ENCODE measurements around the gene PSD. TPM values are rescaled to one million over a fixed set of nuclear protein-coding genes. Genes with fewer than 3 reads are reported as not detected.
A peak's percentile ranks its signal among the peaks of the same experiment; 100 is the strongest.

PSD gene
- total and polyA plus RNA-seq, 9 of the 15 experiments (the other 6 are each of a cell fraction or from before 2014, with no cell fraction given) = 0.11 to 1.7 (median 0.54) TPM; not detected in 2

GRCh38 chr10:102455893-102456471 is 37.4 kb upstream of the PSD start (continued):
- TF ChIP-seq ZNF395 (CRISPR knock-in tag; IDR thresholded peaks at IDR 0.05) (peak; percentile 84), NCOA4 (IDR thresholded peaks at IDR 0.05; ENCODE audit: partially characterized antibody) (no peak), PTTG1 (tag; IDR thresholded peaks at IDR 0.05; ENCODE audit: low read depth) (no peak), TAF1 (IDR thresholded peaks at IDR 0.05; ENCODE audit: control insufficient read depth, extremely low read depth, insufficient read depth, low read length, severe bottlenecking) (no peak), NBN (IDR thresholded peaks at IDR 0.05; ENCODE audit: low read depth) (peak; percentile 82), ZNF740 (CRISPR knock-in tag; IDR thresholded peaks at IDR 0.05) (peak; percentile 84), ZNF740 (tag; IDR thresholded peaks at IDR 0.05) (no peak), SREBF1 (IDR thresholded peaks at IDR 0.05; ENCODE audit: borderline replicate concordance, low read depth, low read length) (no peak), DACH1 (IDR thresholded peaks at IDR 0.05; ENCODE audit: partially characterized antibody) (no peak), TCF3 (CRISPR knock-in tag; IDR thresholded peaks at IDR 0.05) (peak; percentile 63; the same call in 1 of the 2 replicates), CCAR2 (IDR thresholded peaks at IDR 0.05; ENCODE audit: low read depth, low read length) (no peak), SRF (CRISPR knock-in tag; IDR thresholded peaks at IDR 0.05) (no peak), PHF21A (IDR thresholded peaks at IDR 0.05; ENCODE audit: borderline replicate concordance, low read depth) (no peak), HDAC3 (IDR thresholded peaks at IDR 0.05; ENCODE audit: borderline replicate concordance, partially characterized antibody) (peak; percentile 38), FOXJ3 (CRISPR knock-in tag; IDR thresholded peaks at IDR 0.05) (no peak), EZH2 (IDR thresholded peaks at IDR 0.05; ENCODE audit: borderline replicate concordance, low read depth, low read length) (no peak), FOXJ2 (tag; IDR thresholded peaks at IDR 0.05) (peak; percentile 67; the same call in 1 of the 2 replicates), ZNF57 (CRISPR knock-in tag; IDR thresholded peaks at IDR 0.05) (no peak)
- TF ChIP-seq, protein P1, sequence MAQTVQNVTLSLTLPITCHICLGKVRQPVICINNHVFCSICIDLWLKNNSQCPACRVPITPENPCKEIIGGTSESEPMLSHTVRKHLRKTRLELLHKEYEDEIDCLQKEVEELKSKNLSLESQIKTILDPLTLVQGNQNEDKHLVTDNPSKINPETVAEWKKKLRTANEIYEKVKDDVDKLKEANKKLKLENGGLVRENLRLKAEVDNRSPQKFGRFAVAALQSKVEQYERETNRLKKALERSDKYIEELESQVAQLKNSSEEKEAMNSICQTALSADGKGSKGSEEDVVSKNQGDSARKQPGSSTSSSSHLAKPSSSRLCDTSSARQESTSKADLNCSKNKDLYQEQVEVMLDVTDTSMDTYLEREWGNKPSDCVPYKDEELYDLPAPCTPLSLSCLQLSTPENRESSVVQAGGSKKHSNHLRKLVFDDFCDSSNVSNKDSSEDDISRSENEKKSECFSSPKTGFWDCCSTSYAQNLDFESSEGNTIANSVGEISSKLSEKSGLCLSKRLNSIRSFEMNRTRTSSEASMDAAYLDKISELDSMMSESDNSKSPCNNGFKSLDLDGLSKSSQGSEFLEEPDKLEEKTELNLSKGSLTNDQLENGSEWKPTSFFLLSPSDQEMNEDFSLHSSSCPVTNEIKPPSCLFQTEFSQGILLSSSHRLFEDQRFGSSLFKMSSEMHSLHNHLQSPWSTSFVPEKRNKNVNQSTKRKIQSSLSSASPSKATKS (CRISPR knock-in tag; IDR thresholded peaks at IDR 0.05) = no peak
- TF ChIP-seq, protein P2, sequence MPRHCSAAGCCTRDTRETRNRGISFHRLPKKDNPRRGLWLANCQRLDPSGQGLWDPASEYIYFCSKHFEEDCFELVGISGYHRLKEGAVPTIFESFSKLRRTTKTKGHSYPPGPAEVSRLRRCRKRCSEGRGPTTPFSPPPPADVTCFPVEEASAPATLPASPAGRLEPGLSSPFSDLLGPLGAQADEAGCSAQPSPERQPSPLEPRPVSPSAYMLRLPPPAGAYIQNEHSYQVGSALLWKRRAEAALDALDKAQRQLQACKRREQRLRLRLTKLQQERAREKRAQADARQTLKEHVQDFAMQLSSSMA (CRISPR knock-in tag; IDR thresholded peaks at IDR 0.05) = no peak
- TF ChIP-seq, protein P3, sequence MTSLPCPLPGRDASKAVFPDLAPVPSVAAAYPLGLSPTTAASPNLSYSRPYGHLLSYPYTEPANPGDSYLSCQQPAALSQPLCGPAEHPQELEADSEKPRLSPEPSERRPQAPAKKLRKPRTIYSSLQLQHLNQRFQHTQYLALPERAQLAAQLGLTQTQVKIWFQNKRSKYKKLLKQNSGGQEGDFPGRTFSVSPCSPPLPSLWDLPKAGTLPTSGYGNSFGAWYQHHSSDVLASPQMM (CRISPR knock-in tag; IDR thresholded peaks at IDR 0.05) = no peak
